ENCODE results near the gene OIT3.
"Not testable (repeated sequence)": the region's sequence is repeated elsewhere in the genome, so short reads cannot be mapped to it uniquely, and the experiment has no call there.

OIT3 gene

DNA sequence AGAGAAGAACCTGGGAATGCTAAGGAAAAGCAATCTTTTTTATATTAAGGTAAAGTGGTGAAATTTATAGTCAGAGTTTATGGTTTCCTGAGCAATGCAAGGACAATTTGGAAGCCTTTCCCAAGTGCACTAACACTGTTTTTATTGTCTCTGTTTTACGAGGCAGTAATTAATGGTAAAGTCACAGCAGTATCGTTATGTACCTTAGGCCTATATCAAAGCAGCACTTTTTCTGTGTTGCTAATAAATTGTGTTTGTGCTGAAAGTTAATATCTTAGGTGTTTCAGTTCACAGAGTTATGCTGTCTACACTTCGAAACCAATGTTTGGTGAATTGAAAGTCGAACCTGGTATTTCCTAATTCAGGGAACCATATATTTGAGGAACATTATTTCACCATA lies 19.2 kb downstream of the OIT3 start:
- H3K4me3 ChIP-seq (ENCODE audit: low read depth, low read length), result no peak overlapping the region
- no peaks in the 10 kb centered on the region for H3K36me3 ChIP-seq
- no peak for DNase-seq
- no peaks in the 10 kb centered on the region for H3K9me3 ChIP-seq (ENCODE audit: severe bottlenecking)
- H3K27ac ChIP-seq, result no peak overlapping the region
- TF ChIP-seq CTCF (IDR thresholded peaks at IDR 0.05; ENCODE audit: low read depth, low read length), result no peak
- H3K27me3 ChIP-seq (ENCODE audit: insufficient read depth, low read depth, severe bottlenecking), result no peaks in the 10 kb centered on the region

GRCh38 chr10:72913287-72913686 lies 19.7 kb downstream of the OIT3 start:
- DNase-seq, result no peak
- Histone ChIP-seq H3K27me3 (ENCODE audit: insufficient read depth, low read depth, severe bottlenecking) (no peaks in the 10 kb centered on the region), H3K27ac (no peak overlapping the region), H3K4me3 (ENCODE audit: low read depth, low read length) (no peak overlapping the region), H3K36me3 (no peaks in the 10 kb centered on the region), H3K9me3 (ENCODE audit: severe bottlenecking) (no peaks in the 10 kb centered on the region)
- no peak for TF ChIP-seq CTCF (IDR thresholded peaks at IDR 0.05; ENCODE audit: low read depth, low read length)

DNA sequence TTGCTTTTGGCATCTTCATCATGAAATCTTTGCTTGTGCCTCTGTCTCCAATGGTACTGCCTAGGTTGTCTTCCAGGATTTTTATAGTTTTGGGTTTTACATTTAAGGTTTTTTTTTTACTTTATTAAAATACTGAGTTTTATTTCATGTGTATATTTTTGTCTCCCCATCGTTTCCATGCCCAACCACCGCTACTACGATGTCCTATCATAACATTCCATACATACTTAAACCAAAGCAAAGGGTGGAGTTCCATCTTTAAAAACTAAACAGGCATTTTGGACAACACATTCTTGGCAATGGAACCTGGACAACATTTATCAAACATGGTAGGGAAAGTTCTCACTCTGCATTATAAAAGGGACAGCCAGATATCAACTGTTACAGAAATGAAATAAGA lies 23.7 kb downstream of the OIT3 start:
- peaks cover 11% of the 10 kb centered on the region for H3K9me3 ChIP-seq (ENCODE audit: severe bottlenecking)
- DNase-seq; H3K27ac ChIP-seq; H3K27me3 ChIP-seq (ENCODE audit: insufficient read depth, low read depth, severe bottlenecking); H3K36me3 ChIP-seq; H3K4me3 ChIP-seq (ENCODE audit: low read depth, low read length): not testable (repeated sequence)

GRCh38 chr10:72917803-72918332 lies 24.3 kb downstream of the OIT3 start:
- not testable (repeated sequence) for H3K36me3 ChIP-seq; H3K27me3 ChIP-seq (ENCODE audit: insufficient read depth, low read depth, severe bottlenecking); H3K4me3 ChIP-seq (ENCODE audit: low read depth, low read length); DNase-seq; H3K27ac ChIP-seq
- H3K9me3 ChIP-seq (ENCODE audit: severe bottlenecking), result peaks cover 11% of the 10 kb centered on the region

DNA sequence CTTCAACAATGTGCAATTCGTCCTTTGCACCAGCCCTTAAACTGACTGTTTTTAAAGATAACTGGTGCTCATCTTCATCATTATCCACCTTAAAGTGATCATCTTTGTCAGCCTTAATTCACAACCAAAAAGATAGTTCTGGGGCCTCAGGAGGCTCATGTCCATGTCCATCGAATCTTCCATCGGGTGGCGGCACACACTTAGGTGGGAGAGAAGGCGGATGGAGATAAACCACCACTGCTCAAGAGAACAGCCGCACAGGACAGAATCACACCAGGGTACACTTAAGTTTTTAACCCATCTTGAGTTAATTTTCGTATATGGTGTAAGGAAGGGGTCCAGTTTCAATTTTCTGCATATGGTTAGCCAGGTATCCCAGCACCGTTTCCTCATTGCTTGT lies 24.8 kb downstream of the OIT3 start:
- Histone ChIP-seq H3K27ac (no peak overlapping the region), H3K27me3 (ENCODE audit: insufficient read depth, low read depth, severe bottlenecking) (no peaks in the 10 kb centered on the region), H3K4me3 (ENCODE audit: low read depth, low read length) (no peak overlapping the region), H3K9me3 (ENCODE audit: severe bottlenecking) (peaks cover 11% of the 10 kb centered on the region), H3K36me3 (no peaks in the 10 kb centered on the region)
- TF ChIP-seq CTCF (IDR thresholded peaks at IDR 0.05; ENCODE audit: low read depth, low read length), result no peak
- DNase-seq, result no peak

- not testable (repeated sequence) for H3K27me3 ChIP-seq (ENCODE audit: insufficient read depth, low read depth, severe bottlenecking); H3K27ac ChIP-seq; H3K4me3 ChIP-seq (ENCODE audit: low read depth, low read length); DNase-seq; H3K36me3 ChIP-seq
- H3K9me3 ChIP-seq (ENCODE audit: severe bottlenecking), result peaks cover 11% of the 10 kb centered on the region
Measured at GRCh38 chr10:72921147-72921683, 27.7 kb downstream of the OIT3 start.

DNA sequence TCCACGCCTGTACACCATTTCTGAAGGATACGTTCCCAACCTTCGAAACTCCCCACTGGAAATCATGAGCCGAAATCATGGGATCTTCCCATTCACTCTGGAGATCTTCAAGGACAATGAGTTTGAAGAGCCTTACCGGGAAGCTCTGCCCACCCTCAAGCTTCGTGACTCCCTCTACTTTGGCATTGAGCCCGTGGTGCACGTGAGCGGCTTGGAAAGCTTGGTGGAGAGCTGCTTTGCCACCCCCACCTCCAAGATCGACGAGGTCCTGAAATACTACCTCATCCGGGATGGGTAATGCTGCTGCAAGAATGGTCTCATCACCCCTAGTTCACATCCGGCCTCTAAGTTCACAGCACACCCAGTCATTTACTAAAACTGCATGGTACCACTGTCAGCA lies 30.8 kb downstream of the OIT3 start:
- no peaks in the 10 kb centered on the region for H3K36me3 ChIP-seq
- no peak overlapping the region for H3K4me3 ChIP-seq (ENCODE audit: low read depth, low read length)
- no peak overlapping the region for H3K27ac ChIP-seq
- no peak for DNase-seq
- no peaks in the 10 kb centered on the region for H3K27me3 ChIP-seq (ENCODE audit: insufficient read depth, low read depth, severe bottlenecking)
- no peak for TF ChIP-seq CTCF (IDR thresholded peaks at IDR 0.05; ENCODE audit: low read depth, low read length)
- peaks cover 11% of the 10 kb centered on the region for H3K9me3 ChIP-seq (ENCODE audit: severe bottlenecking)

All from WERI-Rb-1 (cell line).